Psoas muscle (tissue), 8 donors: ENCODE measurements around the gene ARMC7. TPM values are rescaled to one million over a fixed set of nuclear protein-coding genes. Genes with fewer than 3 reads are reported as not detected.

Experiments used
- ATAC-seq, 4 donors: fragments of 200-7000 bp; cut with Tn5 transposase; one replicate each; pipeline ENCODE4 v1.9.1; 2020; ENCODE audit warnings: moderate library complexity in 3 of 4, mild to moderate bottlenecking in 2 of 4
- DNase-seq, 2 donors: peaks; one replicate each; pipeline ENCODE4 v3.0.0-alpha.2; 2020
- H3K27ac ChIP-seq: fragments of 200-600 bp; one replicate; pipeline ENCODE4 v1.8.0; 2022
- H3K27me3 ChIP-seq, 3 donors: fragments of 200-600 bp in 1 of 3; one replicate each; pipeline versions ENCODE4 v1.6.1 to v1.8.0; 2013 to 2022; ENCODE audit warnings: low read length in 2 of 3, mild to moderate bottlenecking in 2 of 3, moderate library complexity in 1 of 3; ENCODE audit not compliant: insufficient read depth in 3 of 3
- H3K36me3 ChIP-seq, 2 donors: fragments of 200-600 bp in 1 of 2; one replicate each; pipeline versions ENCODE4 v1.6.1 to v1.8.0; 2013 to 2022; ENCODE audit warnings: low read depth in 1 of 2, mild to moderate bottlenecking in 1 of 2, moderate library complexity in 1 of 2; ENCODE audit not compliant: insufficient read depth in 1 of 2
- H3K4me1 ChIP-seq: fragments of 200-600 bp; one replicate; pipeline ENCODE4 v1.8.0; 2022
- H3K4me3 ChIP-seq: fragments of 200-600 bp; one replicate; pipeline ENCODE4 v1.8.0; 2022; ENCODE audit warnings: mild to moderate bottlenecking
- H3K9me3 ChIP-seq: fragments of 200-600 bp; one replicate; pipeline ENCODE4 v1.8.0; 2022
- WGBS, 3 donors: extraction: QIAGEN DNeasy Blood & Tissue Kit; methylation state at CpG; one replicate each; pipeline versions ENCODE4 v1.1.6 to v1.1.7; 2013; 5-methylcytosine and 5-hydroxymethylcytosine counted together
- intact Hi-C, 2 donors: fragments of 100-400 bp; cut with DNase I; formaldehyde crosslinking; loops; one replicate each; pipeline versions ENCODE4 v1.11.0 to v1.14.2; 2022
- polyA plus RNA-seq, 3 donors: library from polyadenylated mRNA; stranded (reverse); fragments of 200-250 nt; gene quantifications; one replicate each; pipeline ENCODE4 v1.2.3, GENCODE V29; 2013
- total RNA-seq, 4 donors: library from RNA; stranded (reverse); fragmentation: NEBNext Ultra II Directional in 2 of 4; extraction: Animal tissue kit (Norgen Biotek cat#: 25700) in 2 of 4; gene quantifications; one replicate each; pipeline versions ENCODE4 v1.2.1 to v1.2.4, GENCODE V29; 2021 to 2023
- TF ChIP-seq, protein P1 (sequence below): fragments of 200-600 bp; IDR thresholded peaks from one replicate; pipeline ENCODE4 v1.8.0; 2022; ENCODE audit warnings: antibody characterized with exemption
- donor health status: healthy with polysubstance abuse.
- donor health status: DM: no; HTN: no; CAD: no; lungs with moderate emphysema.
- donor health status: Bipolar disorder and iron deficiency.
- donor health status: healthy.
- donor health status: DM: yes; HTN: yes; CAD: no.
- donor health status: DM: no; HTN: no; CAD: no.
- donor health status: DM: no; HTN: no; CAD: no.
- donor health status: DM: yes; HTN: yes; CAD: no.

ARMC7 gene
- total and polyA plus RNA-seq, 7 donors: 2.7 to 7.0 (median 3.9) TPM

DNA sequence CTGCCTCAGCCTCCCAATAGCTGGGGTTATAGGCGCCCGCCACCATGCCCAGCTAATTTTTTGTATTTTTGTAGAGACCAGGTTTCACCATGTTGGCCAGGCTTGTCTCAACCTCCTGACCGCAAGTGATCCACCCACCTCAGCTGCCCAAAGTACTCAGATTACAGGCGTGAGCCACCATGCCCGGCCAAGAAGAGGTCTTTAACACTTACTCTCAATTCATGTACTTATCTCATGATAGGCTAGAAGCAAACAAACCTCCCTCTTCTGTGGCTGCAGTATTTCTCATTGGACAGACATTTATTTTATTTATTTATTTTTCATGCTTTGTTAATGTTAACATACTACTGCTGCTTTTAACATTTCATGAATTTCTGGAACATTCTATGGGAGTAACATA is 28.8 kb downstream of the ARMC7 start:
- Histone ChIP-seq H3K4me1 (peaks cover 4% of the 10 kb centered on the region), H3K9me3 (no peaks in the 10 kb centered on the region), H3K36me3 (peaks cover 3 to 31% of the 10 kb centered on the region in 2 donors), H3K27me3 (no peaks in the 10 kb centered on the region), H3K27ac (no peak overlapping the region), H3K4me3 (no peak overlapping the region)
- TF ChIP-seq, protein P1, sequence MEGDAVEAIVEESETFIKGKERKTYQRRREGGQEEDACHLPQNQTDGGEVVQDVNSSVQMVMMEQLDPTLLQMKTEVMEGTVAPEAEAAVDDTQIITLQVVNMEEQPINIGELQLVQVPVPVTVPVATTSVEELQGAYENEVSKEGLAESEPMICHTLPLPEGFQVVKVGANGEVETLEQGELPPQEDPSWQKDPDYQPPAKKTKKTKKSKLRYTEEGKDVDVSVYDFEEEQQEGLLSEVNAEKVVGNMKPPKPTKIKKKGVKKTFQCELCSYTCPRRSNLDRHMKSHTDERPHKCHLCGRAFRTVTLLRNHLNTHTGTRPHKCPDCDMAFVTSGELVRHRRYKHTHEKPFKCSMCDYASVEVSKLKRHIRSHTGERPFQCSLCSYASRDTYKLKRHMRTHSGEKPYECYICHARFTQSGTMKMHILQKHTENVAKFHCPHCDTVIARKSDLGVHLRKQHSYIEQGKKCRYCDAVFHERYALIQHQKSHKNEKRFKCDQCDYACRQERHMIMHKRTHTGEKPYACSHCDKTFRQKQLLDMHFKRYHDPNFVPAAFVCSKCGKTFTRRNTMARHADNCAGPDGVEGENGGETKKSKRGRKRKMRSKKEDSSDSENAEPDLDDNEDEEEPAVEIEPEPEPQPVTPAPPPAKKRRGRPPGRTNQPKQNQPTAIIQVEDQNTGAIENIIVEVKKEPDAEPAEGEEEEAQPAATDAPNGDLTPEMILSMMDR: no peak
- DNase-seq (no peak), ATAC-seq (peak; percentile 73 to 84 (median 78))
- intact Hi-C loops: no loop called here
- 52 to 87% (median 60%) methylated on average over 5 of the region's 5 CpGs for WGBS, 3 donors

DNA sequence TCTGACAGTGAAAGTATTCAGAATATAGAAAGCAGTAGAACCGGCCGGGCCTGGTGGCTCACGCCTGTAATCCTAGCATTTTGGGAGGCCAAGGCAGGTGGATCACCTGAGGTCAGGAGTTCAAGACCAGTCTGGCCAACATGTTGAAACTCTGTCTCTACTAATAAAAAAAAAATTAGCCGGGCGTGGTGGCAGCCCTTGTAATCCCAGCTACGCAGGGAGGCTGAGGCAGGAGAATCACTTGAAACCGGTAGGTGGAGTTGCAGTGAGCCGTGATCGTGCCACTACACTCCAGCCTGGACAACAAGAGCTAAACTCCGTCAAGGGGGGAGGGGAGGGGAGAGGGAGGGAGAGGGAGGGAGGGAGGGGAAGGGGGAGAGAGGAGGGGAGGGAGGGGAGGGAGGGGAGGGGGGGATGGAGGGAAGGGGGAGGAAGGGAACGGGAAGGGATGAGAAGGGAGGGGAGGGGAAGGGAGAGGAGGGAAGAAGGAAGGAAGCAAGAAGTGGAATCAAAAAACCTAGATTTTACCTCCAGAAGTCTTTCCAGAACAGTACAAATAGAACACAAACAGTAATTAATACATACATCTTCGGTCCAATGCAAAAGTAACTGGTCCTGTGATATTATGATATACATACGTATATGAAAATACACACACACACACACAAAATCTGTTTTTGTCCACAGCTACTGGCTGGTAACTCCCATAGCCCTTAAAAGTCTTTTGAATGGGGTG is 32.6 kb downstream of the ARMC7 start:
- H3K4me1 ChIP-seq: peaks cover 4% of the 10 kb centered on the region
- no peaks in the 10 kb centered on the region for H3K27me3 ChIP-seq
- peaks cover 5 to 63% of the 10 kb centered on the region in 2 donors for H3K36me3 ChIP-seq
- TF ChIP-seq, protein P1: no peak
- intact Hi-C loops: no loop called here
- ATAC-seq (no peak), DNase-seq (peak in 1 of 2 donors; percentile 22)
- H3K9me3 ChIP-seq: no peaks in the 10 kb centered on the region
- H3K4me3 ChIP-seq: no peak overlapping the region
- no peak overlapping the region for H3K27ac ChIP-seq
- 85 to 86% (median 85%) methylated on average over 12 to 13 of the region's 13 CpGs for WGBS, 3 donors

DNA sequence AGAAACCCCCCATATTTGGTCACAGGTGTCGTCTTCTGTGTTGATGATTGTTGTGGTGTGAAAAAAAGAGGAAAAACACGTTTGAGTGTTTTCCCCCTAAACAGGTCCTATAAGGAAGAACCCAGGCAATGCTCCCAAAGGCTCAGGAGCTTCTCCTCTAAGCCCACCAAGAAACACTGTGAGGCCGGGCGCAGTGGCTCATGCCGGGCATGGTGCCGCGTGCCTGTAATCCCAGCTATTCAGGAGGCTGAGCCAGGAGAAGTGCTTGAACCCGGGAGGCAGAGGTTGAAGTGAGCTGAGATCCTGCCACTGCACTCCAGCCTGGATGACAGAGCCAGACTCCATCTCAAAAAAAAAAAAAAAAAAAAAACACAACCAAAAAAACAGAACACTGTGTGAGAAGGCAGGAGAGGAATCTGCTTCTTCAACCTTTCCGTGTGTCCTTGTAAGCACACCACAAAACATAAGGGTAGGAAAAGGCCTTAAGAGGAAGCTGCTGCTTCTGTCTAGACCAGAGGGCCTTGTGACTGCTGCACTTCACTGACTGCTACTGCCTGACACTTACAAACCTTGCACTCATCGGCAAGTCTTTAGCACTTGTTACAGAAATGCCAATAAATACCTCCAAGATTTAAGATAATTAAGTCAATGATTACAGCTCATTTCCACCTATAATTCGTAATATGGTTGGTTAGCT is 35.2 kb downstream of the ARMC7 start:
- Histone ChIP-seq H3K9me3 (no peaks in the 10 kb centered on the region), H3K36me3 (peaks cover 8 to 77% of the 10 kb centered on the region in 2 donors), H3K27me3 (no peaks in the 10 kb centered on the region), H3K27ac (no peak overlapping the region), H3K4me1 (no peaks in the 10 kb centered on the region), H3K4me3 (no peak overlapping the region)
- WGBS, 3 donors: 86 to 90% (median 89%) methylated on average over 11 of the region's 11 CpGs
- intact Hi-C loops: no loop called here
- DNase-seq (peak in 1 of 2 donors; percentile 20), ATAC-seq (no peak)
- TF ChIP-seq, protein P1: no peak

DNA sequence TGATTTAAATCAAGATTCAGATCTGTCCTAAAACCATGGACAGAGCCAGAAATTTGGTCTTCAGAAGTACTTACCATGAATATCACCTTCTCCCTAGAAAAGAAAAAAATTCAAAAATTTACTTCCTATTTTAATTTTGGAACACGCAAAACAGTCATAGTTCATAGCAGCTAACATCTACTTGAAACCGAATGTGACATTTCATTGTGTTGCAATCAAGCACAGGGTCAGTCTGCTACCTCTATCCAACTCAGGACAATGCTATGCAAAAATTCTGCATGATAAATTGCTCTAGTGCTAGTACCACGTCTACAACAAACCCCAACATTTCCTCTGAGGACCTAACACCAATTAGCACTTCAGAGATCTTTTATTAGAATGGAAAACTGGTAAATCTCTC is 36.8 kb downstream of the ARMC7 start:
- Histone ChIP-seq H3K27ac (no peak overlapping the region), H3K36me3 (peaks cover 8 to 63% of the 10 kb centered on the region in 2 donors), H3K9me3 (no peaks in the 10 kb centered on the region), H3K4me1 (no peaks in the 10 kb centered on the region), H3K27me3 (no peaks in the 10 kb centered on the region), H3K4me3 (no peak overlapping the region)
- WGBS, 3 donors: 77 to 89% (median 84%) methylated on average over 3 of the region's 3 CpGs
- intact Hi-C loops: no loop called here
- TF ChIP-seq, protein P1: no peak
- DNase-seq (no peak), ATAC-seq (peak in 1 of 4 donors; percentile 56)
